ENCODE results near the gene ZNF335. TPM values are rescaled to one million over a fixed set of nuclear protein-coding genes. Genes with fewer than 3 reads are reported as not detected.
A peak's percentile ranks its signal among the peaks of the same experiment; 100 is the strongest.

Gene ZNF335
- total and polyA plus RNA-seq, 2 of the 13 experiments (the other 11 are each of a cell fraction or from before 2014, with no cell fraction given): 9.7 to 13.7 TPM

- TF ChIP-seq, protein P1, sequence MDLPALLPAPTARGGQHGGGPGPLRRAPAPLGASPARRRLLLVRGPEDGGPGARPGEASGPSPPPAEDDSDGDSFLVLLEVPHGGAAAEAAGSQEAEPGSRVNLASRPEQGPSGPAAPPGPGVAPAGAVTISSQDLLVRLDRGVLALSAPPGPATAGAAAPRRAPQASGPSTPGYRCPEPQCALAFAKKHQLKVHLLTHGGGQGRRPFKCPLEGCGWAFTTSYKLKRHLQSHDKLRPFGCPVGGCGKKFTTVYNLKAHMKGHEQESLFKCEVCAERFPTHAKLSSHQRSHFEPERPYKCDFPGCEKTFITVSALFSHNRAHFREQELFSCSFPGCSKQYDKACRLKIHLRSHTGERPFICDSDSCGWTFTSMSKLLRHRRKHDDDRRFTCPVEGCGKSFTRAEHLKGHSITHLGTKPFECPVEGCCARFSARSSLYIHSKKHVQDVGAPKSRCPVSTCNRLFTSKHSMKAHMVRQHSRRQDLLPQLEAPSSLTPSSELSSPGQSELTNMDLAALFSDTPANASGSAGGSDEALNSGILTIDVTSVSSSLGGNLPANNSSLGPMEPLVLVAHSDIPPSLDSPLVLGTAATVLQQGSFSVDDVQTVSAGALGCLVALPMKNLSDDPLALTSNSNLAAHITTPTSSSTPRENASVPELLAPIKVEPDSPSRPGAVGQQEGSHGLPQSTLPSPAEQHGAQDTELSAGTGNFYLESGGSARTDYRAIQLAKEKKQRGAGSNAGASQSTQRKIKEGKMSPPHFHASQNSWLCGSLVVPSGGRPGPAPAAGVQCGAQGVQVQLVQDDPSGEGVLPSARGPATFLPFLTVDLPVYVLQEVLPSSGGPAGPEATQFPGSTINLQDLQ (CRISPR knock-in tag; IDR thresholded peaks at IDR 0.05): no peak
- TF ChIP-seq ZNF83 (CRISPR knock-in tag; IDR thresholded peaks at IDR 0.05; ENCODE audit: borderline replicate concordance) (peak; percentile 50; the same call in 1 of the 2 replicates), ZNF709 (CRISPR knock-in tag; IDR thresholded peaks at IDR 0.05) (no peak), GPBP1L1 (CRISPR knock-in tag; IDR thresholded peaks at IDR 0.05) (no peak), ZFX (CRISPR knock-in tag; IDR thresholded peaks at IDR 0.05; ENCODE audit: low read depth) (no peak), ZNF337 (CRISPR knock-in tag; IDR thresholded peaks at IDR 0.05; ENCODE audit: borderline replicate concordance, low read depth) (no peak), IKZF4 (CRISPR knock-in tag; IDR thresholded peaks at IDR 0.05; ENCODE audit: borderline replicate concordance, low read depth, not compliant biosample characterization) (no peak), U2AF2 (IDR thresholded peaks at IDR 0.05; ENCODE audit: low read depth, low read length) (no peak), ZNF724P (CRISPR knock-in tag; IDR thresholded peaks at IDR 0.05; ENCODE audit: borderline replicate concordance) (0 out of 2 replicates have a peak, but pooled peaks have one; percentile 56), BRF2 (CRISPR knock-in tag; IDR thresholded peaks at IDR 0.05) (no peak), KLF12 (CRISPR knock-in tag; IDR thresholded peaks at IDR 0.05; ENCODE audit: borderline replicate concordance) (no peak), POLR2AphosphoS5 (IDR thresholded peaks at IDR 0.05; ENCODE audit: low read depth, low read length) (0 out of 2 replicates have a peak, but pooled peaks have one; percentile 13), AGO2 (optimal IDR thresholded peaks at IDR 0.05; ENCODE audit: low read depth, low read length) (peak; percentile 89), JUND (CRISPR knock-in tag; IDR thresholded peaks at IDR 0.05) (no peak), ZNF788 (CRISPR knock-in tag; IDR thresholded peaks at IDR 0.05; ENCODE audit: borderline replicate concordance) (0 out of 2 replicates have a peak, but pooled peaks have one; percentile 30), PRMT3 (CRISPR knock-in tag; IDR thresholded peaks at IDR 0.05; ENCODE audit: borderline replicate concordance, low read depth) (0 out of 2 replicates have a peak, but pooled peaks have one; percentile 64), SRY (CRISPR knock-in tag; IDR thresholded peaks at IDR 0.05) (peak; percentile 36; the same call in 1 of the 2 replicates), CEBPB (IDR thresholded peaks at IDR 0.05; ENCODE audit: borderline replicate concordance, low read depth, low read length) (no peak), PAF1 (CRISPR knock-in tag; IDR thresholded peaks at IDR 0.05) (0 out of 2 replicates have a peak, but pooled peaks have one; percentile 4), ERF (CRISPR knock-in tag; IDR thresholded peaks at IDR 0.05) (no peak), USF2 (IDR thresholded peaks at IDR 0.05; ENCODE audit: low read depth, low read length) (no peak), USF2 (CRISPR knock-in tag; IDR thresholded peaks at IDR 0.05; ENCODE audit: borderline replicate concordance) (no peak), ATF1 (CRISPR knock-in tag; IDR thresholded peaks at IDR 0.05) (no peak), ZSCAN29 (CRISPR knock-in tag; conservative IDR thresholded peaks at IDR 0.05) (no peak)
Measured at GRCh38 chr20:45948261-45948733, 23.7 kb downstream of the ZNF335 start (continued).

Measured in HepG2 (cell line).